GM10266 (cell line): Measurements from ENCODE around the gene DHDDS.

Experiments
- DNase-seq: peaks from one replicate; pipeline ENCODE4 v3.0.0; 2012; ENCODE audit errors: extremely low spot score
- CTCF ChIP-seq: IDR thresholded peaks from 2 replicates; pipeline ENCODE4 v1.5.1; 2012; ENCODE audit warnings: mild to moderate bottlenecking, low read depth; ENCODE audit not compliant: control insufficient read depth, insufficient read depth; ENCODE audit errors: missing control alignments

Gene DHDDS

GRCh38 chr1:26470878-26471497 is 38.9 kb downstream of the DHDDS start:
- no peak for DNase-seq
- TF ChIP-seq CTCF, result no peak

DNA sequence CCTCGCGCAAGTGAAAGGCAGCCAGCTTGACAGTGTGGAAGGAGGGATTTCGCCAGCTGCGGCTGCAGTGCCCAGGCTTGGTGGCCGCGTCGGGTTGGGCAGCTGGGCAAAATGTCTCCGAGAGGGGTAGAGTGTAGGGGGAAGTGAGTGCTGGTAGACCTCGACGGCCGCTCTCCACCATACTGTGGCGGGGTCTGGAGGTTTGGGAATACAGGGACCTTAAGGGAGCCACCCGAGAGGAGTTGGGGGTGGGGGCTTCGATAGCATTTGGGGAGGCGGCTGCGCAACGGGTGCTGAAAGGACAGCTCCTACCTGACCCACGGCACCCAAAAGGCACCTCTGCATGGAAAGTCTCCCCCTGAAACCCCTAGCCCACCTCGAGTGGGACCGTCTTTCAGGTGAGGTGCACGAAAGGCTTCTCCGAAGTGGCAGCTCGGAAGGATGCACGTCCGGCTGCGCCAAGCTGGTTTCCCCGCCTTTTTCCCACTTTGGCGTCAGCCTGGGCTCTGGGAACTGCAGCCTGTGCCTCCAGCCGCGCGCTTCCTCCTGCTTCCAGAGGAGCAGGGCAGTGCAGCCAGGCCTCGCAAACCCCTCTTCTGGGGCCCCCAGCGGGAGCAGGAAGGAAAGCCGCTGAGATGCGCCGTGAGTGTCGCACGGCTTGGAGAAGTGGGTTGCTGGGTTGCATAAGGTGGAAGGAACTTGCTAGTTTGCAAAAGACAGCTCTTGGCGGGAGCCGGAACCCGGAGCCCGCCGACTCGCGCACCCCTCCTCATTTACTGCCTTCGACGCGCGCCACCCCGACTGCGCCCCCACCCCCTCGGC is 39.6 kb downstream of the DHDDS start:
- peak; percentile 6 for TF ChIP-seq CTCF
- peak; percentile 41 for DNase-seq

- DNase-seq, result peak; percentile 89
- TF ChIP-seq CTCF, result no peak
Measured at GRCh38 chr1:26472320-26472900, 40.3 kb downstream of the DHDDS start, which contains the start of gene HMGN2. Gene HMGN2 (plus strand): TSS chr1:26472440. CDS start chr1:26472613, 173 bp downstream.

DNA sequence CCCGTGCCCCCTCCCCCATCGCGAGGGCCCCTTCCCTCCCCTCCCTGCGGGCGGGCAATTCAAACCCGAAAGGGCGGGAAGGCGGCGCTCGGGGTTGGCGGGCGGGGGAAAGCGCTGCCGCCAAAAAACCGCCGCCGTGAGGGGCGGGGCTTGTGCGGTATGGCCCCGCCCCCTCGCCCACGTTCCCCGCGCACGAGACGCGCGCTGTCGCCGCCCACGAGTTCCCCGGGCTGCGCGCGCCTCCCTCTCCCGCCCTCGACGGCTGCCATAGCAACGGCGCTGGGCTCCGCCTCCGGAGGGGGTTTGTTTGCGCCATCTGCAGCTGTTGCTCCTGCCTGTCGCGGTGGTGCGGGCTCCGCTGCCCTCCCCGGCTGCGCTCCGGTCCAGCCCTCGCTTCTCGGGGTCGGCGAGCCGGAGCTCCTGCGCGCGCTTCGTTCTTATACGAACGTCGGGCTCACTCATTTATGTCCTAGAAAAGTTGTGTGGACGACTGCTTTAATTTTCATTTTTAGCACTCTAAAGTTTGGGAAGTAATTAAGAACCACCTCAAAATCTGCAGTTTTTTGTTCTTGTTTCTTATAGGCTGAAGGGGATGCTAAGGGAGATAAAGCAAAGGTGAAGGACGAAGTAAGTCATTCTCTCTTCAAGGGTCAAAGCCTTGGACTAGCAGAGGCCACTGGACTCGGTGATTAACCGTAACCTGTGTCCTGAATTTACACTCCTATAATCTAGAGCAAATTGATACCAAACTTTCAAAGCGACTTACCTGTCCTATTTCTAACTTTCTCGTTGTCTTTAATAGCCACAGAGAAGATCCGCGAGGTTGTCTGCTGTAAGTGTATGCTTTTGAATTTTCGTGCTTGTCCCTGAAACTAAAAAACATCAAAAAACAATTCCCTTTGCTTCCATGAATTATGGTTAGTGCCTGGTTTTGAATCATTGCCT is 41.1 kb downstream of the DHDDS start:
- no peak for TF ChIP-seq CTCF

GRCh38 chr1:26474818-26475217 is 42.7 kb downstream of the DHDDS start:
- DNase-seq, result no peak
- no peak for TF ChIP-seq CTCF

More for the DNA sequence above, 41.1 kb downstream of the DHDDS start:
- DNase-seq, result peak; percentile 98

GRCh38 chr1:26475989-26476388 is 43.9 kb downstream of the DHDDS start:
- no peak for TF ChIP-seq CTCF
- no peak for DNase-seq
